ENCODE data around the gene ADRA1B. TPM values are rescaled to one million over a fixed set of nuclear protein-coding genes. Genes with fewer than 3 reads are reported as not detected.

Gene ADRA1B
- not detected for polyA plus RNA-seq (2013)

DNA sequence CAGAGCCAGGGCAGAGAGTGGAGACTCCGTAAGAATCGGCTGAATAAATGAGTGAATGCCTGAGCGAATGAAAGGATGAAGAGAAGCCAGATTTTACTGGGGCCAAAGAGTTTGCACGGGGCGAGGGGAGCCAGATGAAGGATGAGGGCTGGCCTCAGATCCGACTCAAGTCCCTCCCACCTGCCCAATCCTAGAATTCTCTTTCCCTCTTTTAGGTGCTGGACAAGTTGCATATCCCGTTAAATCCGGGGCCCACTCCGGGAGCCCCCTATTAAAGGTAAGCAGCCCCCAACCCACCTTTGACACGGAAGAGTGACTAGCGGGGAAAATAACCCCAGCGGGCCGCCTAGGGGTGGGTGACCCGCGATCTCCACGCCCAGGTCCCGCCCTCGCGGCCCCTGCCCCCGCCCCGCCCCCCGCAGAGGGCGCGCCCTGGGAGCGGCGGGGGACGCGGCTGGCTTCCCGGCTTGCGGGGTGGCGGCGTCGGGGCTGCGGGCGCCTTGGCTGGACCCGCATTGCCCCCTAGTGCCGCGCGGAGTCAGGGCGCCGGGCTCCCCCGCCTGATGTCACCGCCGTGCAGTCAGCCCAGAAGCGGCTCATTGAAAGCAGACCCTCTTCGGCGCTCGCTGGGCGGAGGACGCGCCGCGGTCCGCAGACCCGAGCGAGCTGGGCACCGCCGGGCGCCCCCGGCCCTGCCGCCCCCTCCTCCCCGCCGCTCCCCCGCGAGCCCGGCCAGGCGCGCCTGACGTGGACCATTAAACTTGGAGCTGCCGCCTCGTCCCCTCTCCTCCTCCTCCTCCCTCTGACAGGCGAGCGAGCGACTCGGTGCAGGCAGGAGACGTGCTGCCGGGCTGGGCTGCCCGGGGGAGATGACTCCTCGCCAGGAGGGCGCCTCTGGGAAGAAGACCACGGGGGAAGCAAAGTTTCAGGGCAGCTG, at the start of gene ADRA1B:
Gene ADRA1B, plus strand, starts transcription at position 579 of the 937 bp plus-strand sequence. CDS start 424 bp downstream, outside the sequence.
- H3K27me3 ChIP-seq (replicated peaks in 2 of 5; ENCODE audit: control insufficient read depth in 4 of 5, insufficient read depth in 5 of 5, low read length in 4 of 5): peaks cover 2 to 59% (median 26%) of the 10 kb centered on the region in 5 experiments
- H3K27ac ChIP-seq (ENCODE audit: insufficient read depth in 1 of 2, low read depth in 1 of 2, low read length in 2 of 2, poor library complexity in 1 of 2, severe bottlenecking in 2 of 2): no peak within 1 kb of the TSS
- no peaks in the 10 kb centered on the region for H3K36me3 ChIP-seq (ENCODE audit: control insufficient read depth in 4 of 4, insufficient read depth in 4 of 4, low read length in 3 of 4)
- CTCF ChIA-PET: interaction anchor here (1.0 to 5.5 kb wide), 9 partner anchors 12 to 759 kb away, joined by 3 to 28 read pairs (median 8); no protein-coding TSS in a partner anchor
- peak within 1 kb of the TSS in 5 of 7 experiments; percentile 16 to 62 (median 32) for H3K4me3 ChIP-seq (ENCODE audit: control insufficient read depth in 1 of 7, extremely low read depth in 1 of 7, insufficient read depth in 4 of 7, low read depth in 2 of 7, low read length in 6 of 7)
- under 1% methylated on average over 55 of the region's 81 CpGs for WGBS (ENCODE audit: insufficient coverage)
- no peaks in the 10 kb centered on the region for H3K9me3 ChIP-seq (ENCODE audit: control extremely low read depth in 1 of 5, control insufficient read depth in 4 of 5, insufficient read depth in 2 of 5, low read depth in 1 of 5, low read length in 4 of 5)
- peak; percentile 67 to 81 (median 79) for DNase-seq
- POLR2A ChIA-PET: no interaction called here
- H3K4me1 ChIP-seq (ENCODE audit: control extremely low read depth in 1 of 4, control insufficient read depth in 4 of 4, insufficient read depth in 4 of 4, low read length in 3 of 4): peaks cover 0 to 10% (median 9%) of the 10 kb centered on the region in 4 experiments

GRCh38 chr5:159873680-159874079, 42.6 kb upstream of the ADRA1B start:
- Histone ChIP-seq H3K4me1 (ENCODE audit: control extremely low read depth in 1 of 4, control insufficient read depth in 4 of 4, insufficient read depth in 4 of 4, low read length in 3 of 4) (peaks cover 0 to 1% (median 0%) of the 10 kb centered on the region in 4 experiments), H3K9me3 (ENCODE audit: control extremely low read depth in 1 of 5, control insufficient read depth in 4 of 5, insufficient read depth in 2 of 5, low read depth in 1 of 5, low read length in 4 of 5) (no peaks in the 10 kb centered on the region), H3K36me3 (ENCODE audit: control insufficient read depth in 4 of 4, insufficient read depth in 4 of 4, low read length in 3 of 4) (no peaks in the 10 kb centered on the region), H3K4me3 (ENCODE audit: control insufficient read depth in 1 of 7, extremely low read depth in 1 of 7, insufficient read depth in 4 of 7, low read depth in 2 of 7, low read length in 6 of 7) (no peak overlapping the region), H3K27ac (ENCODE audit: insufficient read depth in 1 of 2, low read depth in 1 of 2, low read length in 2 of 2, poor library complexity in 1 of 2, severe bottlenecking in 2 of 2) (no peak overlapping the region), H3K27me3 (replicated peaks in 2 of 5; ENCODE audit: control insufficient read depth in 4 of 5, insufficient read depth in 5 of 5, low read length in 4 of 5) (peaks cover 0 to 4% (median 0%) of the 10 kb centered on the region in 5 experiments)
- DNase-seq: no peak
- WGBS (ENCODE audit: insufficient coverage): 75% methylated on average over 1 of the region's 2 CpGs
- CTCF ChIA-PET: interaction anchor here (0.6 kb wide), 1 partner anchor 617 kb away, joined by 3 read pairs; no protein-coding TSS in a partner anchor
- POLR2A ChIA-PET: no interaction called here

DNA sequence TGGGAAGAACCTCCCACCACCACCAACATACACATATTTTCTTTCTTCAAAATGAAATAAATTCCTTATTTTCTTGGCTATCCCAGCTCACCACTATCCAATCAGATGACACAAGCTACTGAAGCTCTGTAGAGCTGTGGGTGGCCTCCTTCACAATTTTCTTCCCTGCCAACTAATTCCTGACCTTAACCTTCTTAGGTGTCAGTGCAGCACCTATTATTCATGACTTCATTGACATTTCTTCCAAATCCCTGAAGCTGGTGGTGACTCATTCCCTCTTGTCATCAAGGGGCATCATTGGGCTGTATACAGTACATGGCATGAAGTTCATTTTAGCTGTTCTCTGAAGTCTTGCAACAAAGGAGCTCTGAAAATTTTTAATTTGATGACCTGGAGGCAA, 42.0 kb upstream of the ADRA1B start:
- no peak overlapping the region for H3K27ac ChIP-seq (ENCODE audit: insufficient read depth in 1 of 2, low read depth in 1 of 2, low read length in 2 of 2, poor library complexity in 1 of 2, severe bottlenecking in 2 of 2)
- no peak overlapping the region for H3K4me3 ChIP-seq (ENCODE audit: control insufficient read depth in 1 of 7, extremely low read depth in 1 of 7, insufficient read depth in 4 of 7, low read depth in 2 of 7, low read length in 6 of 7)
- H3K9me3 ChIP-seq (ENCODE audit: control extremely low read depth in 1 of 5, control insufficient read depth in 4 of 5, insufficient read depth in 2 of 5, low read depth in 1 of 5, low read length in 4 of 5): no peaks in the 10 kb centered on the region
- peaks cover 0 to 7% (median 3%) of the 10 kb centered on the region in 4 experiments for H3K4me1 ChIP-seq (ENCODE audit: control extremely low read depth in 1 of 4, control insufficient read depth in 4 of 4, insufficient read depth in 4 of 4, low read length in 3 of 4)
- no peaks in the 10 kb centered on the region for H3K36me3 ChIP-seq (ENCODE audit: control insufficient read depth in 4 of 4, insufficient read depth in 4 of 4, low read length in 3 of 4)
- POLR2A ChIA-PET: interaction anchor here (0.5 kb wide), 1 partner anchor 515 kb away, joined by 3 read pairs; no protein-coding TSS in a partner anchor
- CTCF ChIA-PET: interaction anchor here (0.6 kb wide), 1 partner anchor 618 kb away, joined by 3 read pairs; no protein-coding TSS in a partner anchor
- peaks cover 0 to 4% (median 0%) of the 10 kb centered on the region in 5 experiments for H3K27me3 ChIP-seq (replicated peaks in 2 of 5; ENCODE audit: control insufficient read depth in 4 of 5, insufficient read depth in 5 of 5, low read length in 4 of 5)
- DNase-seq: no peak

- WGBS (ENCODE audit: insufficient coverage): 97% methylated on average over 7 of the region's 8 CpGs
- Histone ChIP-seq H3K27ac (ENCODE audit: insufficient read depth in 1 of 2, low read depth in 1 of 2, low read length in 2 of 2, poor library complexity in 1 of 2, severe bottlenecking in 2 of 2) (no peak overlapping the region), H3K4me1 (ENCODE audit: control extremely low read depth in 1 of 4, control insufficient read depth in 4 of 4, insufficient read depth in 4 of 4, low read length in 3 of 4) (peaks cover 0 to 8% (median 4%) of the 10 kb centered on the region in 4 experiments), H3K36me3 (ENCODE audit: control insufficient read depth in 4 of 4, insufficient read depth in 4 of 4, low read length in 3 of 4) (no peaks in the 10 kb centered on the region), H3K27me3 (replicated peaks in 2 of 5; ENCODE audit: control insufficient read depth in 4 of 5, insufficient read depth in 5 of 5, low read length in 4 of 5) (peaks cover 0 to 4% (median 0%) of the 10 kb centered on the region in 5 experiments), H3K9me3 (ENCODE audit: control extremely low read depth in 1 of 5, control insufficient read depth in 4 of 5, insufficient read depth in 2 of 5, low read depth in 1 of 5, low read length in 4 of 5) (no peaks in the 10 kb centered on the region), H3K4me3 (ENCODE audit: control insufficient read depth in 1 of 7, extremely low read depth in 1 of 7, insufficient read depth in 4 of 7, low read depth in 2 of 7, low read length in 6 of 7) (no peak overlapping the region)
- DNase-seq: no peak
- ChIA-PET POLR2A (no interaction called here), CTCF (interaction anchor here (1.1 kb wide), 1 partner anchor 425 kb away, joined by 3 read pairs; no protein-coding TSS in a partner anchor)
These were observed 39.3 kb upstream of the ADRA1B start for GRCh38 chr5:159877016-159877415.

- 67% methylated on average over 7 of the region's 7 CpGs for WGBS (ENCODE audit: insufficient coverage)
- H3K27ac ChIP-seq (ENCODE audit: insufficient read depth in 1 of 2, low read depth in 1 of 2, low read length in 2 of 2, poor library complexity in 1 of 2, severe bottlenecking in 2 of 2): no peak overlapping the region
- CTCF ChIA-PET: interaction anchor here (0.7 to 1.6 kb wide), 6 partner anchors 11 to 426 kb away, joined by 3 to 4 read pairs (median 3); no protein-coding TSS in a partner anchor
These were observed 38.3 kb upstream of the ADRA1B start for GRCh38 chr5:159877894-159878448.

GRCh38 chr5:159878988-159879471, 37.3 kb upstream of the ADRA1B start:
- Histone ChIP-seq H3K4me1 (ENCODE audit: control extremely low read depth in 1 of 4, control insufficient read depth in 4 of 4, insufficient read depth in 4 of 4, low read length in 3 of 4) (peaks cover 0 to 8% (median 4%) of the 10 kb centered on the region in 4 experiments), H3K36me3 (ENCODE audit: control insufficient read depth in 4 of 4, insufficient read depth in 4 of 4, low read length in 3 of 4) (no peaks in the 10 kb centered on the region), H3K27ac (ENCODE audit: insufficient read depth in 1 of 2, low read depth in 1 of 2, low read length in 2 of 2, poor library complexity in 1 of 2, severe bottlenecking in 2 of 2) (no peak overlapping the region), H3K4me3 (ENCODE audit: control insufficient read depth in 1 of 7, extremely low read depth in 1 of 7, insufficient read depth in 4 of 7, low read depth in 2 of 7, low read length in 6 of 7) (peak overlapping the region in 1 of 7 experiments; percentile 54), H3K9me3 (ENCODE audit: control extremely low read depth in 1 of 5, control insufficient read depth in 4 of 5, insufficient read depth in 2 of 5, low read depth in 1 of 5, low read length in 4 of 5) (no peaks in the 10 kb centered on the region), H3K27me3 (replicated peaks in 2 of 5; ENCODE audit: control insufficient read depth in 4 of 5, insufficient read depth in 5 of 5, low read length in 4 of 5) (peaks cover 0 to 4% (median 0%) of the 10 kb centered on the region in 5 experiments)
- ChIA-PET POLR2A (no interaction called here), CTCF (interaction anchor here (0.7 to 1.6 kb wide), 5 partner anchors 16 to 72 kb away, joined by 3 to 4 read pairs (median 3); no protein-coding TSS in a partner anchor)
- peak; percentile 52 to 90 (median 86) for DNase-seq
- 3% methylated on average over 8 of the region's 11 CpGs for WGBS (ENCODE audit: insufficient coverage)

More at GRCh38 chr5:159877894-159878448, 38.3 kb upstream of the ADRA1B start:
- H3K4me3 ChIP-seq (ENCODE audit: control insufficient read depth in 1 of 7, extremely low read depth in 1 of 7, insufficient read depth in 4 of 7, low read depth in 2 of 7, low read length in 6 of 7): no peak overlapping the region
- H3K4me1 ChIP-seq (ENCODE audit: control extremely low read depth in 1 of 4, control insufficient read depth in 4 of 4, insufficient read depth in 4 of 4, low read length in 3 of 4): peaks cover 0 to 8% (median 4%) of the 10 kb centered on the region in 4 experiments
- no peaks in the 10 kb centered on the region for H3K36me3 ChIP-seq (ENCODE audit: control insufficient read depth in 4 of 4, insufficient read depth in 4 of 4, low read length in 3 of 4)
- no peaks in the 10 kb centered on the region for H3K9me3 ChIP-seq (ENCODE audit: control extremely low read depth in 1 of 5, control insufficient read depth in 4 of 5, insufficient read depth in 2 of 5, low read depth in 1 of 5, low read length in 4 of 5)
- POLR2A ChIA-PET: no interaction called here
- H3K27me3 ChIP-seq (replicated peaks in 2 of 5; ENCODE audit: control insufficient read depth in 4 of 5, insufficient read depth in 5 of 5, low read length in 4 of 5): peaks cover 0 to 4% (median 0%) of the 10 kb centered on the region in 5 experiments
- DNase-seq: no peak
